NCI-H345 (cell line): Measurements from ENCODE around the gene OR2A1.
"Not testable (repeated sequence)": the region's sequence is repeated elsewhere in the genome, so short reads cannot be mapped to it uniquely, and the experiment has no call there.

Experiments
- DNase-seq: peaks from one replicate; lab custom pipeline; 2025; lab: John Stamatoyannopoulos, UW

OR2A1 gene

DNA sequence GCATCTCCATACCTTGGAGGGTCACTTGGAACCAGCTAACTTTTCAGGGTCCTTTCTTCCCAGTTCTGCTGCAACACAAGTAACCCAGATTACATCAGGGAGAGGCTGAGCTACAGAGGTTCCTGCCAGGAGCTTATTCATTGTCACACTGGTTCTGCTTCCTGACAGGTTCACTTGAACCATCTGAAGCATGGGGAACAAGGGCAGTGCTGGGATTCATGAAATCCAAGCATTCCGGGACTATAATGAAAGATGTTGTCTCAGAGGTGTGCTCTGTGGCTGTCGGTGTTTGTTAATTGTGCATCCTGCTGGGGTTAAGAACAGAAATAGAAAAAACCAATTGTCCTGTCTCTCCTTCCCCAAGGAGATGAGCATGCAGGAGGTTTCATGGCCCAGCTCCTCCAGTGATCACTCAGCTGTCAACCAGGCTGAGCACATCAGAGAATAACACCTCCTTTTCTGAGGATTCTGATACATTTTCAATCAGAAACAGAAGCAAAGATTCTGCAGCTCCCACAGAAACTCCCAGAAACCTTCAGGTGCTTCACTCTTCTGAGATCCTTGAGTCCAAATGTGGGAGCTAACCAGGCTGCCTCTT, at the start of gene OR2A1:
Gene OR2A1, plus strand, starts transcription at position 548 of the 598 bp plus-strand sequence. CDS start 5,706 bp downstream, outside the sequence.
- not testable (repeated sequence) for DNase-seq

DNA sequence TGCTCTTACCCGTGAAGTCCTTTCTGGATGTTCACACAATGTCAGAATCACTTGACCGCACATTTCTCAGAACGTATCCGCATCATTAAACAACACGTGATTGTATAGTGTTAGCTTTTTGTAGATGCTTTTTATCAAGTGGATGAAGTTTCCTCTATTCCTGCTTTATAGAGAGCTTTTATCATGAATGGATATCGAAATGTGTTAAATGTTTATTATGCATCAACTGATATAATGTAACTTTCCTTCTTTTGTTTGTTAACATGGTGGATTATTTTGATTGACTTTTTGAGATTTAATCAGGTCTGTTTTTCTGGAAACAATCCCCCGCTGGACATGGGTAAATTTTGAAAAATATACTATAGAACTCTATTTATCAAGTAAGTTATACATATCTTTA, 47.5 kb upstream of the OR2A1 start, which contains the start of gene OR2A7:
Gene OR2A7, minus strand, starts transcription at position 101 of the 400 bp plus-strand sequence. CDS start 5,164 bp downstream, outside the sequence.
- DNase-seq: not testable (repeated sequence)

DNA sequence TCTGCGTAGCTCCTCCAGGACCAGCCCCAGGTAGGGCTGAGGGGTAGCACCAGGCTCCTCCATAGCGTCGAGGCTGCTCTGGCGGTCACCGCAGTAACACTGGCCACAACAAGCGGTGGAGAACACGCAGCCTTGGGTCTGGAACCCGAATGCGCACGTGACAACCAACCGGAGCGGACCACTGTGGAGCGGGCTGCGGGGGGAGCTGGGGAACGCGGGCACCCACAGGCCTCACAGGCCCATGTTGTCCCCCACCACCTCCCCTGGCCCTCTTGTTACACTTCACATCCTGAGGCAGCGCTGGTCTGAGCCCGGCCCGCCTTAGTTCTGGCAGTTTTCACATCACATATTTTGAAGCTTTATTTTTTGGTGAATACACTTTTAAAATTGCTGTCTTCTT, 43.0 kb upstream of the OR2A1 start, which contains the start of gene CTAGE8:
Gene CTAGE8, minus strand, starts transcription at position 101 of the 400 bp plus-strand sequence. Its CDS starts 38 bp downstream, at position 63.
- not testable (repeated sequence) for DNase-seq

GRCh38 chr7:144275281-144275680, 36.9 kb upstream of the OR2A1 start:
- not testable (repeated sequence) for DNase-seq

DNA sequence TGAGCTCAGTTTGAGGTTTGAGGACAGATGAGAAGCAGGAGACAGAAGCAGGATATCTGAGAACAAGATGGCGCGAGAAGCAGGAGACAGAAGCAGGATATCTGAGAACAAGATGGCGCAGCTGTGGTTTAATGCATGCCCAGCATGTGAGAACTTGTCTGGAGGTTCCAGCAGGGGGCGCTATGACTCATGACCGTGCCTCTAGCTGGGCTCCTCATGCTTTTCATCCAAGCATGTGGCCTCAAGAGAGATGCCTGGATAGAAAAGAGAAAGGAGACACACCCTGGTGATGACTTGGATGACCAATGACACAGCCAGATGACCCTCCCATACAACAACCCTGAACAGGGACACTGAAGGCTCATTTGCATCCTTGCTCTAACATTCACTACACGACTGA, 32.2 kb upstream of the OR2A1 start:
- not testable (repeated sequence) for DNase-seq

DNA sequence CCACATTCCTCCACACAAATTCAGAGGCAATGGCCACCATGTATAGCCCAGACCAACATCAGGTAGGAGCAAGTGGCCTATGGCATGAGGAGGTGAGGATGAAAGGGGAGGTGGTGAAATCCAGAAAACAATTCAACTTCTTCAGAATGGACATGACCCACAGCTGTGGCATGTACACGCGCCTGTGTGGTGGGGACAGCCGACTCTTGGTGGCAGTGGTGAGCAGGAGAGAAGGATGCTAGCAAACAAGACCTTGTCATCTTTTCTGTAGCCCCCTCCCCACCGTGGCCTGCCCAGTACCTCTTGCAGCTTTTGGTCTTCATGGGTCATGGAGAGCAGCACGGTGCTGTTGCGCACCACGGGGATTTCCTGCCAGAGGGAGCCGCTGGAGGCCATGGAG, 30.2 kb upstream of the OR2A1 start:
- DNase-seq: not testable (repeated sequence)

DNA sequence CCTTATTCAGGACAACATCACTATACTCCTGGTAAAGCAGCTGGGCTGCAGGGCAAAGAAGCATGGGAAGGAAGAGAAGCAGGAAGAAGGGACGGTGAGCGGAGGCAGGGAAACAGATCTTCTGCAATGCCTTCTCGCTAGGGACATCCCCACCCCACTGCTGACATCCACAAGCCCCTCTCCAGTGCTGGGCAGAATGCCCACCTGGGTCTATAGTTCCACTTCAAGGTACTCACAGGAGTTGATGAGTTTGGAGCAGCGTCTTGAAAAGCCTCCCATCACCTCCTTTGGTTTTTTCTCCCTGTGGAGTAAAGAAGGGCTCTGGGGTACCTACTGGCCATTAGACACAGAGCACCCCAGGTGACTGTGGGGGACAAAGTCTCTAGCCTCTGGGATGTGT, 29.7 kb upstream of the OR2A1 start:
- DNase-seq: not testable (repeated sequence)

GRCh38 chr7:144283716-144284115, 28.5 kb upstream of the OR2A1 start:
- DNase-seq: not testable (repeated sequence)

DNA sequence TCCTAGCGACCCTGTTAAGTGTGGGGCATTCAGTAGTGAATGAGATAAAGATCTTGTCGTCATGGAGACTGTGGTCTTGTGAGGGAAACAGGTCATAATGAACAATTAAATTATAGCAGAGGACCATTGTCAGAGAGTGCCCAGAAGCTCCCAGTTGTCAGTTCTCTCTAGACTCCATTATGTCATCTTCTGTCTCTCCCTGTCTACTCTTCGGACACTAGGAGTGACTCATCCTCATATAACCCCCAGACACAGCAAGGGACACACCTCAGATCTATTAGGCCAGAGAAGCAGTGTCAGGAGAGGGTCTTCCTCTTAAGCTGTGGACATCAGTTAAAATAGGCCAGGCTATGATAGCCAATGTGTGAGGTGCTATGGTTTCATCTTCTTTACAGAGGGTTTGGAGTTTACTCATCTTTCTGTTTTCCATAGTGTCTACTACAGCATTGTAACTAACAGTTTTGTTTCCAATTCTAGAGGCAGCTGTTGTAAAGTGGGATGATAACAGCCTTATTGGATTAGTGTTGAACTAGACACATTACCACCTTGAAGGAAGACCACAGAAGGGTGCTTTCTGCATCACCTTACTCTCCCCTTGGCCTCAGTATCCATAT, 24.9 kb upstream of the OR2A1 start:
- not testable (repeated sequence) for DNase-seq

GRCh38 chr7:144291607-144292006, 20.6 kb upstream of the OR2A1 start:
- DNase-seq: not testable (repeated sequence)

- not testable (repeated sequence) for DNase-seq
Measured at GRCh38 chr7:144292384-144293161, 19.6 kb upstream of the OR2A1 start.

GRCh38 chr7:144293794-144294499, 18.3 kb upstream of the OR2A1 start:
- DNase-seq: not testable (repeated sequence)

DNA sequence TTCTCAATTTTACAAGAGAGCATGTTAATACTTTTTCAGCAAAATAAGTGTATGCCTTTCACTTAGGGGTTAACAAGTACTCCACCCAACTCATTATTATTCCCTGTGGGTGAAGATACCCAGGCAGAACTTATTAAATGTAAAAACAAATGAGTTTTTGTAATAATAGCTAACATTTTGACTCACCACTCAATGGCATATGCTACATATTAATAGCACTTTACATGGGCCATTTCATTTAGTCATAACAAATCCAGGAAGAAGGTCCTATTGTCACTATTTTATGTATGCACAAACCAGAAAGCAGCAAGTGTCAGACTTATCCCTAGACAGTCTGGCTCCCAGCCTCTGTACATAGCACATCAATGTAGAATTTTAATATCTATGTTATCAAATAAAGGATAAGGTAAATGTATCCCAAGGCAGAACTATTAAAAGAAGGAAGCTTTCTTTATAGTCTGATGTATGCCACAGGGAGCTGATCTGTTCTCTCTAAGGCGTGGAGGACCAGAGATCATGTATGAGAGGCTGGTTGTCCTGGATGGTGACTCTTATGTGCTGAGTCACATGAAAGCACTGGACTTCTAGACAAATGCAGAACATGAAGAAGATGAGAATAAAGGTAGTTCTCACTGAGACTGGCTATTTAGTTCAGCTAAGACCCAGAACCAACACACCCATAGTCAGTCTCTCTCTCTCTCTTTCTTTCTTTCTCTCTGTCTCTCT, 9.5 kb upstream of the OR2A1 start:
- DNase-seq: not testable (repeated sequence)

- not testable (repeated sequence) for DNase-seq
Measured at GRCh38 chr7:144303607-144304006, 8.6 kb upstream of the OR2A1 start.

DNA sequence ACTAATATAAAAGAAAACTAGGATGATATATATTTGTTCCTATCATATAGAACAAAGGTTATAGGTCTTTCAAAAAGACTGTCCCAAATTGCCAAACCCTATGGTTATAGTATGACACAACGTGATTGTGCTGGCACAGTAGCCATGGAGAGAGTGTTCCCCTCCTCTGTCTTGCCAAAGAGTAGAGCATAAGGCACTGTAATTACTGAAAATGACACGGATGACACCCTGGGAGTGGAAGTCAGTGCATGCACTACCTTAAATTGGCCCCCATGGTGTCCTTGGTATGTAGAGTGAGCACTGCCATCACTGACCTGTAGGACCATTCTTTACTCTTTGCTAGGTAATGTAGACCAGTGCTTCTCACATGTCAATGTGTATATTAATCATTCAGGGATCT, 7.1 kb upstream of the OR2A1 start:
- DNase-seq: not testable (repeated sequence)

GRCh38 chr7:144309702-144310101, 2.5 kb upstream of the OR2A1 start:
- not testable (repeated sequence) for DNase-seq

DNA sequence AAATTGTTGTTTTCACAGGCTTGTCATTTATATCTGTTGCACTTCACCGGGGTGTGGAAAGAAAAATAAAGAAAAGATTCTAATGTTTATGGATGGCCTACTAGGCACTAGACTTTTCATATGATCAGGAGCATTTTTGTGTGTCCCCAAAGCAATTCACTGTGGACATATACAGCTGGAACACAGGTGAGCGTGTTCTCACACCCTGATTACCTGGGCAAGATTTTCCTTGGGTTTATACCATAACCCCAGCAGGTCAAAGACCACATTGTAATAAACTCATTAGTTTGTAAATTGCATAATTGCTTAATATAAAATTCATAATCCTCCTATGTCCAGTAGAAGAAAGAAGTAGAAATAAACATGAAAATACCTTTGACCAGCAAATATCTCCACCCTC, 1.0 kb upstream of the OR2A1 start:
- not testable (repeated sequence) for DNase-seq

DNA sequence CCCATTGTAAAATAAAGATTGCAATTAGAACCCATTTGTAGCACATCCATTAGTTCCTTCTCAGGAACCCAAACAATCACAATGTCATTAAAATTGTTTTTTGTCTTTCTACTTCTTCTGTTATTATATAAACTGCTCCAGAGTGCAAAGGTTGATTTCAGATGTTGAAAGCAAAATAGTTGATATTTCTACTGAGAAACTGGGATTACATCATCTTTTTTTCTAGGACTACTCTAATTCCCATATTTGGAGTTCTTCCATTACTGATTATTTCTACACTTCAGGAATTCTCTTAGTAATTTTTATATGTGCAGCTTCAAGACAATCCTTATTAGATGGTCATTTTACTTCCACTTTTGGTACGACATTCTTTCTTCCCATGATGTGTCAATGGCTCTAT, 5.3 kb downstream of the OR2A1 start:
- DNase-seq: not testable (repeated sequence)

DNA sequence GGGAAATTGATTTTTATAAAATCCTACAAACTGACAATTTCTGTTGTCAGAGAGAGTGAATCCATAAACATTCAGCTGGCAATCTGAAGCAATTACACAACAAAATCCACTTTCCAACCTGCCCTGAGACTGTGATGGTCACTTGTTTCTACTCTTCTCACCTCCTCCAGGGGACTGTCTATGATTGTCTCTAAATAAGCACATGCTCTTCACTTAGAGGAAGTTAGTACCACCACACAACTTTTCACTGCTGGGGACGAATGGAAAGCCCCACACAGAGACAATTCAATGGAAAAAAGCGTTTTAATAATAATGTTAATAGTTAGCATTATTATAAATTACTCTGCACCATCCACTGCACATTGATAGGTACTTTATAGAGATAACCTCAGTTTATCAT, 7.3 kb downstream of the OR2A1 start:
- not testable (repeated sequence) for DNase-seq

DNA sequence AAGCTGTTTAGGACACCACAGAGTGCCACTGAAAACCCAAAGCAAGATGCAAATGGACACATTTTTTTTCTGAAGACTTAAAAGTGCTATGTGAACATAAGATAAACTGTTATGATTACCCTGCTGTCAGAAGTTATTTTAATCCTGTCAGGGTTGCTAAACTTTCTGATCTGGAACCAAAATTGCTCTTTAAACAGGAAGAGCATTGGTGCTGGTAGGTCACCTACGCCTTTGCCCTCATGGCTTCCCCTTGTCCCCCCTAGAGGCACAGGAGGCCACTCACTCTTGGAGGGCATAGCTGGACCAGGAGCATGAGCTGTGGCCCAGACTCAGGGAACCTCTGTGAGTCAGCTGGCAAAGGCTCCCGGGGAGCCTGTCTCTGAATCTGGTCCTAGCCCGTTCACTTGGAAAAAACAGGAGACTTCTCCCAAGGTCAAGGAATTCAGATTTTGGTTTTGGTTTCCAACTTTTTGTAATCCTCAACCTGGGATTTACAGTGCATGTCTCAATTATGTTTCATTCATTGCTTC, 9.5 kb downstream of the OR2A1 start:
- not testable (repeated sequence) for DNase-seq

GRCh38 chr7:144323359-144323758, 11.1 kb downstream of the OR2A1 start:
- not testable (repeated sequence) for DNase-seq
